Measurements from ENCODE around the gene TSPAN10. TPM values are rescaled to one million over a fixed set of nuclear protein-coding genes. Genes with fewer than 3 reads are reported as not detected.
A peak's percentile ranks its signal among the peaks of the same experiment; 100 is the strongest.
"Not testable (repeated sequence)": the region's sequence is repeated elsewhere in the genome, so short reads cannot be mapped to it uniquely, and the experiment has no call there.

The TSPAN10 gene
- total RNA-seq, 2 donors from 2014 or later: 0.14 to 0.51 TPM

GRCh38 chr17:81655378-81656117 is 18.6 kb downstream of the TSPAN10 start:
- intact Hi-C loops (cut with DNase I): no loop called here

GRCh38 chr17:81656118-81656743 is 19.2 kb downstream of the TSPAN10 start, which contains the start of gene PDE6G:
Gene PDE6G (minus strand): TSS chr17:81656542. CDS start chr17:81653305, 3,237 bp downstream.
- intact Hi-C loops (cut with DNase I): no loop called here
- no peak for DNase-seq (ENCODE audit: low spot score)

More at GRCh38 chr17:81655378-81656117, 18.6 kb downstream of the TSPAN10 start:
- no peak for DNase-seq (ENCODE audit: low spot score)

- DNase-seq (ENCODE audit: low spot score): no peak
- intact Hi-C loops (cut with DNase I): no loop called here
Measured at GRCh38 chr17:81656835-81657234, 19.8 kb downstream of the TSPAN10 start.

GRCh38 chr17:81659038-81659437 is 22.0 kb downstream of the TSPAN10 start:
- intact Hi-C loops (cut with DNase I): no loop called here
- DNase-seq (ENCODE audit: low spot score): no peak

- intact Hi-C loops (cut with DNase I): no loop called here
- no peak for DNase-seq (ENCODE audit: low spot score)
Measured at GRCh38 chr17:81660441-81660840, 23.4 kb downstream of the TSPAN10 start.

- intact Hi-C loops (cut with DNase I): no loop called here
- DNase-seq (ENCODE audit: low spot score): no peak
Measured at GRCh38 chr17:81662002-81662401, 25.0 kb downstream of the TSPAN10 start.

GRCh38 chr17:81664051-81664470 is 27.1 kb downstream of the TSPAN10 start:
- intact Hi-C loops (cut with DNase I): no loop called here
- no peak for DNase-seq (ENCODE audit: low spot score)

GRCh38 chr17:81665205-81666091 is 28.5 kb downstream of the TSPAN10 start:
- intact Hi-C loops (cut with DNase I): no loop called here
- no peak for DNase-seq (ENCODE audit: low spot score)

- intact Hi-C loops (cut with DNase I): no loop called here
- no peak for DNase-seq (ENCODE audit: low spot score)
Measured at GRCh38 chr17:81666092-81666341, 29.0 kb downstream of the TSPAN10 start.

GRCh38 chr17:81666342-81667191 is 29.6 kb downstream of the TSPAN10 start, which contains the start of the genes CCDC137 and OXLD1:
Gene CCDC137 (plus strand): TSS chr17:81666737. CDS start chr17:81666767, 30 bp downstream.
Gene OXLD1 (minus strand): TSS chr17:81666605. CDS start chr17:81666577, 28 bp downstream.
- intact Hi-C loops (cut with DNase I): no loop called here
- peak; percentile 99 for DNase-seq (ENCODE audit: low spot score)

- intact Hi-C loops (cut with DNase I): no loop called here
- DNase-seq (ENCODE audit: low spot score): no peak
Measured at GRCh38 chr17:81667754-81668153, 30.8 kb downstream of the TSPAN10 start.

GRCh38 chr17:81672504-81672903 is 35.5 kb downstream of the TSPAN10 start:
- intact Hi-C loops (cut with DNase I): no loop called here
- no peak for DNase-seq (ENCODE audit: low spot score)

- no peak for DNase-seq (ENCODE audit: low spot score)
- intact Hi-C loops (cut with DNase I): no loop called here
Measured at GRCh38 chr17:81672954-81673353, 36.0 kb downstream of the TSPAN10 start.

- intact Hi-C loops (cut with DNase I): no loop called here
Measured at GRCh38 chr17:81673561-81674258, 36.7 kb downstream of the TSPAN10 start.

GRCh38 chr17:81675515-81676221 is 38.7 kb downstream of the TSPAN10 start:
- intact Hi-C loops (cut with DNase I); DNase-seq (ENCODE audit: low spot score): not testable (repeated sequence)

More at GRCh38 chr17:81673561-81674258, 36.7 kb downstream of the TSPAN10 start:
- DNase-seq (ENCODE audit: low spot score): no peak

- intact Hi-C loops (cut with DNase I): no loop called here
- DNase-seq (ENCODE audit: low spot score): no peak
Measured at GRCh38 chr17:81676906-81677305, 39.9 kb downstream of the TSPAN10 start.

GRCh38 chr17:81680150-81680549 is 43.2 kb downstream of the TSPAN10 start:
- intact Hi-C loops (cut with DNase I): no loop called here
- no peak for DNase-seq (ENCODE audit: low spot score)

GRCh38 chr17:81681672-81682071 is 44.7 kb downstream of the TSPAN10 start:
- DNase-seq (ENCODE audit: low spot score): no peak
- intact Hi-C loops (cut with DNase I): no loop called here

Data from posterior vena cava (tissue), 2 donors.